Measurements from ENCODE around the gene STX4.

- TF ChIP-seq CTCF (IDR thresholded peaks at IDR 0.05; ENCODE audit: low read depth, low read length, missing input control): no peak
- TF ChIP-seq YY1 (IDR thresholded peaks at IDR 0.05): no peak
- TF ChIP-seq TAF1 (conservative IDR thresholded peaks at IDR 0.05): no peak
- no peak for TF ChIP-seq FOXA1 (IDR thresholded peaks at IDR 0.05)
- no peak for TF ChIP-seq MAX (IDR thresholded peaks at IDR 0.05)
Observed at GRCh38 chr16:31063495-31063842, 30.1 kb downstream of the STX4 start.

Data from liver (tissue), 3 donors.